Parathyroid adenoma (tissue), 2 donors: ENCODE data around the gene CELSR2.

Experiments used
- H2AFZ ChIP-seq: fragments of 300-600 bp; sonication (generic); one replicate; pipeline ENCODE4 v1.7.0; 2017; ENCODE audit warnings: antibody characterized with exemption, mild to moderate bottlenecking
- H3K27ac ChIP-seq: fragments of 300-600 bp; sonication (generic); one replicate; pipeline ENCODE4 v1.7.0; 2017
- H3K27me3 ChIP-seq: fragments of 300-600 bp; sonication (generic); one replicate; pipeline ENCODE4 v1.7.0; 2017; ENCODE audit warnings: low read length; ENCODE audit not compliant: control insufficient read depth, insufficient read depth
- H3K36me3 ChIP-seq: fragments of 300-600 bp; sonication (generic); one replicate; pipeline ENCODE4 v1.7.0; 2017; ENCODE audit warnings: low read length; ENCODE audit not compliant: control insufficient read depth, insufficient read depth
- H3K4me1 ChIP-seq: fragments of 300-600 bp; sonication (generic); one replicate; pipeline ENCODE4 v1.7.0; 2017; ENCODE audit warnings: control low read depth
- H3K4me2 ChIP-seq: fragments of 300-600 bp; sonication (generic); one replicate; pipeline ENCODE4 v1.7.0; 2017; ENCODE audit warnings: low read length
- H3K4me3 ChIP-seq: fragments of 300-600 bp; sonication (generic); one replicate; pipeline ENCODE4 v1.7.0; 2017; ENCODE audit warnings: low read depth, low read length
- H3K79me2 ChIP-seq: fragments of 300-600 bp; sonication (generic); one replicate; pipeline ENCODE4 v1.7.0; 2017; ENCODE audit warnings: control low read depth
- H3K9ac ChIP-seq: fragments of 300-600 bp; sonication (generic); one replicate; pipeline ENCODE4 v1.7.0; 2017; ENCODE audit warnings: mild to moderate bottlenecking
- H3K9me3 ChIP-seq: fragments of 300-600 bp; sonication (generic); one replicate; pipeline ENCODE4 v1.7.0; 2017; ENCODE audit warnings: low read length; ENCODE audit not compliant: control insufficient read depth
- CTCF ChIP-seq: fragments of 300-600 bp; sonication (generic); IDR thresholded peaks from one replicate; pipeline ENCODE4 v1.7.0; 2017; ENCODE audit warnings: antibody characterized with exemption, mild to moderate bottlenecking
- donor health status: primary hyperparathyroidism.

The CELSR2 gene

GRCh38 chr1:109247401-109248365, 1.7 kb upstream of the CELSR2 start:
- H3K36me3 ChIP-seq: no peaks in the 10 kb centered on the region
- H3K9me3 ChIP-seq: no peaks in the 10 kb centered on the region
- H3K27me3 ChIP-seq: no peaks in the 10 kb centered on the region
- no peak overlapping the region for H3K27ac ChIP-seq
- no peak overlapping the region for H3K9ac ChIP-seq
- no peak overlapping the region for H3K4me2 ChIP-seq
- H3K4me1 ChIP-seq: no peaks in the 10 kb centered on the region
- no peak for TF ChIP-seq CTCF
- no peak overlapping the region for H3K4me3 ChIP-seq
- H3K79me2 ChIP-seq: no peaks in the 10 kb centered on the region
- H2AFZ ChIP-seq: no peak overlapping the region

GRCh38 chr1:109248444-109248796, 919 bp upstream of the CELSR2 start:
- Histone ChIP-seq H3K36me3 (no peaks in the 10 kb centered on the region), H3K4me3 (no peak overlapping the region), H3K9ac (no peak overlapping the region), H3K4me2 (no peak overlapping the region), H3K4me1 (no peaks in the 10 kb centered on the region), H3K79me2 (no peaks in the 10 kb centered on the region), H2AFZ (no peak overlapping the region), H3K27ac (no peak overlapping the region), H3K9me3 (no peaks in the 10 kb centered on the region), H3K27me3 (no peaks in the 10 kb centered on the region)
- no peak for TF ChIP-seq CTCF

- Histone ChIP-seq H3K9me3 (no peaks in the 10 kb centered on the region), H3K9ac (no peak overlapping the region), H3K36me3 (no peaks in the 10 kb centered on the region), H3K27ac (no peak overlapping the region), H3K4me3 (no peak overlapping the region), H2AFZ (no peak overlapping the region), H3K4me2 (peak overlapping the region; percentile 70), H3K27me3 (no peaks in the 10 kb centered on the region), H3K4me1 (peaks cover 4% of the 10 kb centered on the region), H3K79me2 (no peaks in the 10 kb centered on the region)
- TF ChIP-seq CTCF: no peak
Measured at GRCh38 chr1:109249654-109250401, 489 bp downstream of the CELSR2 start.

- no peak overlapping the region for H3K4me3 ChIP-seq
- TF ChIP-seq CTCF: no peak
- peaks cover 4% of the 10 kb centered on the region for H3K4me1 ChIP-seq
- H2AFZ ChIP-seq: no peak overlapping the region
- H3K27ac ChIP-seq: no peak overlapping the region
- H3K9ac ChIP-seq: no peak overlapping the region
- H3K79me2 ChIP-seq: no peaks in the 10 kb centered on the region
- H3K36me3 ChIP-seq: no peaks in the 10 kb centered on the region
- H3K9me3 ChIP-seq: no peaks in the 10 kb centered on the region
- no peaks in the 10 kb centered on the region for H3K27me3 ChIP-seq
- peak overlapping the region; percentile 70 for H3K4me2 ChIP-seq
Measured at GRCh38 chr1:109250454-109251276, 1.3 kb downstream of the CELSR2 start.
